ENCODE results near the gene IRF6.
A peak's percentile ranks its signal among the peaks of the same experiment; 100 is the strongest.

IRF6 gene

DNA sequence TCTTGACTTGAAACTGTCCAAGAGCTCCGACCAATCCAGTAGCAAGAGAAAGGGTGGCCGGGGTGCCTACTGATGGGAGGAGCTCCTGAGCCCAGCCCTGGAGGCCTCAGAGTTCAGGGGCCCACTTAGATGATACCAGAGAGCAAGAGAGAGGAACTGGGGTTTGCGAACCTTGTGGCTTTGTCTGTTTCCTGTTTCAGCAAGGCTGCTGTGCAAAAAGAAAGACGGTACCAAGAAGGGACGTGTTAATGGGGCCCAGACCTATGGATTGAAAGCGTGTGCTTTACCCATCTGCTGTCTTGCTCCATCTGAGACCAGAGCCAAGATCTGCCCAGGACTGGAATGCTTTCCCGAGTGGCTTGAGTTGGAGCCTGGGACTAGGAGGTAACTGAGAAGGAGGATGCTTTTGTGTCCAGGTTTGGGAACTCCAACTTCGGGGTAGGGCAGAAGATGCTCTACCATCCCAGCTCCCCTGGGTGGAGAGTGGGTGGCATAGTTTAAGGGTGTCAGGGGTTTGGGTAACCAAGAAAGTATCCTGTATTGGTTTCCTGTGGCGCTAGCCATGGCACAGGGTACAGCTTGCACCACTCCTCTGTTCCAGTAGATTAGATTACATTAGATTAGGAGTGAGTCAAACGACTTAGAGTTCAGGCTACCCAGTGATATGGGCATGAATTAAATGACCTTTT lies 49.9 kb downstream of the IRF6 start, which contains the start of gene TRAF3IP3:
Gene TRAF3IP3, plus strand, starts transcription at position 128 of the 689 bp plus-strand sequence. CDS start 3,987 bp downstream, outside the sequence.
- DNase-seq, result peak; percentile 51

DNA sequence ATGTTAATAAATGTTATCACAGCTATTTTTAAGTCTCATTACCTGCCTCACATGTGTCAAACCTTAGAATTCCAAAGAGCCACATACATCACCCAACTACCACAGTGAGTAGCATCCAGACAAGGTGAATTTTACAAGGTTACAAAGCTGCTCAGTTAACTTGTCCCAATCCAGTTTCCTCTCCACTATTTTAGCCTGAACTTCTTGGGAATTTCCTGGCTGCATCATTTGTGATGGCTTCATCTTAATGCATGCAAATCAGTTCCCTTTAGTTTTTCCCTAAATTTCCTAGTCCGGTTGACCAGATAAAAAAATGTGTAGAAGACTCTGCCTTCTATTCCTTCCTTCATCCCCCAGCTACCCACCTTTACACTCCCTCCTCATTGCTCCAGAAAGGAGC lies 50.7 kb downstream of the IRF6 start:
- DNase-seq, result no peak

DNA sequence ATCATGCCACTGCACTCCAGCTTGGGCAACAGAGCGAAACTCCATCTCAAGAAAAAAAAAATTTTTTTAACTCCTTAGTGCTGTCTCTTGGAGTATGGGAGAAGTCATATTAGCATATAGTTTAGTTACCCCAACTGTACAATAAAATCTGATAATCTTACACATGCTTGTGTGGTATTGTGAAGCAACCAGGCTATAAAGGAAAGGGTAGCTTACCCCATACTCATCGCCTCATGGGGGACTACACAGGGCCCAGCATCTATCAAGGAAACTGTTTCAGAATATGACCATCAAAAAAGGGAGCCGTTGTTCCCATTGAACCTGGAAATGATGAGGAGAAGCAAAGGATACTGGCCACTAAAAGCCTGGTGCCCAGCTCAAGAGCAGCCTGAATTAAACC lies 53.1 kb downstream of the IRF6 start:
- no peak for DNase-seq

DNA sequence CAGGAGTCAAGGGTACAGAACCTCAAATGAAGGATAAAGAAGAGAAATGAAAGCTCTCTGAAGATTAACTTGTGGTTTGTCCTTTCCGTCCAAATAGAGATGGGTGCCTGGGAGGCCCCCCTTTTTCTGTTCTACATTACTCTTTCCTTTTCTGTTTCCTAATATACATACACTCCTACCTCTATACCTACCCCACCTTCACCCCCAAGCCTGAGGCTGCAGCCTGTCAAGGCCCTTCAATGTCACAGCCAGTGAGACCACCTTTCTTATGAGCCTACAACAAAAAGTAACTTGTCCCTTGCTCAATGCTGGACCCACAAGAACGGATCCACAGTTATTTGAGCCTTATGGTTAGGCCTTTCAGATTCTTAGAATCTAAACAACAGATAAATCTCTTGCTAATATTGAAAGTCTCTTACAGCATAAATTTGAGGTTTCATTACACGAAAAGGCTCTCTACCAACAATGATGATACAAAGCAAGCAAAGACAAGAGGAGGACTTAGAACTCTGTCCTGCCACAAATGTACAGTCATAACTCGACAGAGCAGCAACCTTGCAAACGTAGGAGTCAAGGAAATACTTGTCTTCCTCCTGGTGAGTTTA lies 54.2 kb downstream of the IRF6 start:
- DNase-seq, result no peak

DNA sequence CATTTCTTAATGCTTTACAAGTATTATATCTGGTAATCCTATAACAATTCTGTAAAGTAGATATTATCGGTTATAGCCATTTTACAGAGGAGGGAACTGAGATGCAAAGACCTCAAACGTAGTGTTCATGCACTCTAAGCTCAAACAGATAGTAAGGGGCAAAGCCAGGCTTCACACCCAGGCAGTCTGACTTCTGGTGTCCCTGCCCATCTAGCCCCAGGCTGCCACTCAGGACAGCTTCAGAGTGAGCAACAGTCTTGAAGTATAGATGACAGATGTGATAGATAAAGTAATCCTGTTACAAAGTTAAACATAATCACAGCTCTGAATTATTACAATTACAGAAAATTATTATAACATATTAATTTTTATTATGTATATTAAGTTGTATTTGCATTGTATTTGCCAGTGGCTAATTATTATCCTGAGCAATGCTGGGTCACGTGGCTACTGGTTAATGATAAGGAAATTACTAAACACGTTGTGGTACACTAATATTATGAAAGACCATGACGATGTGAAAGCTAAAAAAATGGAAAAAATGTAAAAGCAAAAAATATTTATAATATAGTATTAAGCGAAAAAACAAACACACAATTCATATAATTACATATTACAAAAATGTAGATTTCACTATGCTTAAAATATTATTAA lies 56.1 kb downstream of the IRF6 start:
- no peak for DNase-seq

DNA sequence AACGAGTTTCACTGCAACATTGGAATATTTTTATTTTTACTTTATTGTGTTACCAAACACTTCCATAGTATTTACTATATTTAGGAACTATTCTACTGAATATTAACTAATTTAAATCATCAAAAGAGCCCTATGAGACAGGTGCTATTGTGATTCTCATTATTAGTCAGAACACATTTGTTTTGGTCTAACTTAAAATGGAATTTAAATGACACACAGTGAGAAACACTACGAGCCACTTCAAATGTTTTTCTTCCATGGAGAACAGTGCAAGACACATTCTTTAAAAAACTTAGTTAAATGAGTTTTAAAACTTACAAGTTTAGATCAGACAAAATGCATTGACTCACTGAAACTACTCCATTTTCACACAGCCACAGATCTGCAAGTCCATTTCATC lies 56.7 kb downstream of the IRF6 start:
- no peak for DNase-seq

DNA sequence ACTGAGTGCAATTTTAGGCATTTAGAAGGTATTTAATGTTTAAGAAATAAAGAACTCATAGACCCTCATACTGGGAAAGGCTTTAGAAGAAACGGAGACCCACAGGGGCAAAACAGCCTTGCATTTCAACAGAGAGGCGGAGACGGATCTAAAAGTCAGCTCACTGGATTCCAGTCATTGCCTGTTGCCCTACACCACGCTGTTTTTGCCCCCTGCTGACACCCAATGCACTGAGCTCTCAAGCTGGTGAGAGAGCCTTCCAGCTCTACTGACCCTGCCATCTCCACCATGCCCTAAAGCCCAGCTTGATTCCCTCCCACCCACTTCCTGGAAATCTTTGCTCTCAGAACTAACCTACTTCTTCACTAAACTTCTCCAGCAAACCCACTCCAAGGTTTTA lies 57.3 kb downstream of the IRF6 start:
- no peak for DNase-seq

DNA sequence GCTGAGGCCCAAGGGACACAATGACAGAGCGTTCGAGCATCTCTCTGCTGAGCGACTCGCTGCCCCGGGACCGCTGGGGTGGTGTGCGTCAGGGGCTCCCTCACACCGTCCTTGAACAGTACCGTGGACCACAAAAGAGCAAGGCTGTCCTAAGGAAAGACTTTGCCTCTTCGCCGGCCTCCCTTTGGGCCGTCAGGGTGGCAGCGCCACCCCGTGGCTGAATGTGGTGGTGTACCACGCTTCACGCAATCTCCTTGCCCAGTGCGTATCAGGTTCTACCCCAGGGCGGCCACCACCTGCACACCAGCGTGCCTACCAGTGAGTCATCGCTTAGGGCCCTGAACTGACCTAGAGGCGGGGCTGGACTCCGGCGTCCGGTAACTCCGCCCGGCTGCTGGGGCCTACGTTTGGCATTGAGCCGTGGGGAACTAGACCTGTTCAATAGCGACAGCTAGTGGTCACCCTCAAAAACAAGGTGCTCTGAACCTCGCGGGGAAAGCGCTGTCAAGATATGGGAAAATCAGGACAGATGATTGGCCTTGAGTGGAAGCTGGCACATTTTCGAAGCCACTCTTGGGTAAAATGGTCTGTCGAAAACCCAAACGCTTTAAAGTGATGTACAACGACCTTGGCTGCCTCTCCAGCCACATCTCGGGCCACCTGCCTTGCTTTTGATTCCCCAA lies 58.2 kb downstream of the IRF6 start:
- DNase-seq, result peak; percentile 70

DNA sequence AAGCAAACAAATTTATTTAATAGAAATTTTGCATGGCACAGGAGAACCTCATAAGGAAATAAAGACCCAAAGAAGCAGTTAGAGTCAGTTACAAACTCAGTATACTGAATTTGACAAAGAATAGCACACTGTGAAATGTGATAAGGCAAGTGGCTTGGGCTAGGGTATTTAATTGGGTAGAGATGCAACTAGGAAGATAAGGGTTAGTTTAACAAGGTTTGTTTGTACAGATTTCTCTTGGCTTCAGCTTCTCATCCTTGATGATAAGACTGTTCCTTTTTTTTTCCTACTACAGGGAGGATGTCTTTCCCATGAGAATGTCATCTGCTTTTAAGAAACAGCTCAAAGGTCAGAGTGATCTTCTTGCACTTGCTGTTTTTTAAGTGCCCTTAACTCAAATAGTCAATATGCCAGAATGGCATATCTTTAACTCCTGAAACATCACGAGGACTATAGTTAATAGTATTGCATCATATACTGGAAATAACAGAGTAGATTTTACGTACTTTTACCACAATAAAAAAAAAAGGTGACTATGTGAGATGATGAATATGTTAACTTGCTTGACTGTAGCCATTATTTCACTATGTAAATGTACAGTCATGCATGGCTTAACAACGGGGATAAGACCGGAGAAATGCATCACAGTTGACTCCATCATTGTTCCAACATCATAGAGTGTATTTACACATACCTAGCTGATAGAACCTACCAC lies 59.3 kb downstream of the IRF6 start:
- DNase-seq, result no peak

DNA sequence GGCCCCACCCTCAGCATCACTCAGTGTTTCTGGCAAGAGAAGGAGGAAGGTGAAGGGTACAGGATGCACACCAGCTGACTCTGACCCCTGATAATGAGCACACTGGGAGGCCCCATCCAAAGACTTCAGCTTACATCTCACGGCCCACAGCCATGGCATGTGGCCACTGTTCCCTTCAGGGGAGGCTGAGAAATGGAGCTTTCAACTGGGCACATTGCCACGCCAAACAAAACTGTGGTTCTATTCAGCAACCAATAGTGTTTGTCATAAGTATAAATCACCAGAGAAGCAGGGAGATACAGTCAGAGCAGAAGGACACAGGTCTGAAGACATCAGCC lies 62.8 kb downstream of the IRF6 start:
- DNase-seq, result no peak

DNA sequence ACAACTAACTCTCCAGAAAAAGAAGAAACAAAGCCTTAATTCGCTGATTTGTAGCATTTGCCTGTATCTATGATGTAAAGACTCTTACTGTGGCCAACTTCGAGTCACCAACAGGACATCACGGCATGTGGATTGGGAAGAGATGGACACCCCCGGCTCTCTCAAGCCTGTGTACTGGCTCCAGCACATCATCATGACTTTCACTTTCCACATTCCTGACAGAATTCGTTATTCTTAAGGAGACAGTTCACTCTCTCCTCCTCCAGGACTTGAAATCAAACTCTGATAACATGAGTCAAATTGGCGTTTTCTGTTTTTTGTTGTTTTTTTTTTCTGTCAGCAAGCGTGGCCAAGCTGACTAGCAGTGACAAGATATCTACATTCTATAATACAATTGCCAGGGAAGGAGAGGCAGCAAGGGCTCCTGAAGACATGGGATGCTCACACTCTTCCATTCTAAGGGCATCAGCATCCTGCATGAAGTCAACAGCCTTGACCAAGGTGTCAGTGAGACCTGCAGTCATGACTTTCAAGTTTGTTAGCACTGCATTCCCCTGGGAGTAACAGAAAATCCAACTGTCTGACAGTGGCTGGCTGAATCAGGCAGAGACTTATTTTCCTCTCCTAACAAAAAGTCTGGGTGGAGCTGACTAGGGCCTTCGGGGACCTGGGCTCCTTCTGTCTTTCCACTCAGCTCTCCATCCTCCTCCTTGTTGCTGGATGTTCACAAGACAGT lies 63.4 kb downstream of the IRF6 start:
- DNase-seq, result no peak

DNA sequence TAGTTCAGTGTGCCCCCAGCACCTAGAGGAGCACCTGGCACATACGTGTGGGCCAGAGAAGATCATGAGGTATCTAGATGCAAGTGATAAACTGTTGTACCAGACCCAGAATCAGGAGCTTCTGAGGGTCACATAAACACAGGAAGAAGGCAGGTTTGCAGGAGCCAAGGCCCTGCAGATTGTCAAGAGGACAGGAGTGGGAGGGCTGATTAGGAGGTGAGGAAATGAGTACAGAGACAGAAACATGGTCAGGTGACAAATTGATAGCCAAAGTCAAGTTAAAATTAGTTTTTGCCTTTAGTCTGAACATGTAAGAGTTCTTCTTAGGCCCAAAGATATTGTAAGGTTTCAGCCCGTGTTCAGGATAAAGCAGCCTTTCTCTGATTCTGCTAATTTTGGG lies 64.1 kb downstream of the IRF6 start:
- DNase-seq, result no peak

DNA sequence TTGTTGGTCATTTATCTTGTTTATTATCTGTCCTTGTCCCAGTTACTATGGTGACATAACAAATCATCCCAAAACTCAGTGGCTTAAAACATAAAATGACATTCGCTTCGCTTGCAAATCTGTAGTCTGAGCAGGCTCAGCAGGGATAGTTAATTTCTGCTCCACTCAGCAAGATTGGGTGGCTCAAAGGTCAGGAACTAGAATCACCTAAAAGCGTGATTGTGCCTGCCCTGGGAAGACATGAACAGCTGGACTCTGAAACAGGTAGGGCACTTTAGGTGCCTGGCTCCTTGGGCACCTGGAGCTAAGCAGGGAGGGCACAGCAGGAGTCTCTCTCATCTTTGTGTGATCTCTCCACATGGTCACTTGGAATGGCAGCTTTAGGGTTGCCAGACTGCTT lies 64.7 kb downstream of the IRF6 start:
- DNase-seq, result no peak

DNA sequence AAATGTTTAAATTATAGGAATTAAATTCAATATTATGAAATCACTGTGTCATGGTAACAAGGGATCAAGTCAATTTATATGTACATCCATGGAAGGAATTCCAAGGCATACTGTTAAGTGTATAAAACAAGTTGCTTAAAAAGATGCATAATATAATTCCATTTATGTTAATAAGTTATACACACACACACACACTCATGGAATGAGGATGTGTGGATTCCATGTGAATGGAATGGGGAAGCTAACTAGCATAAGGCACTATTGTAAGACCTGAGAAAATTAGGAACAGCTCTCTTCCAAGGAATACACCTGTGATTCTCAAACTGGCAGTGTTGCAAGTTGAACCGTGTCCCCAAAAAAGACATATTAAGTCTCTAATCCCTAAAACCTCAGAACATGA lies 67.7 kb downstream of the IRF6 start:
- DNase-seq, result no peak

DNA sequence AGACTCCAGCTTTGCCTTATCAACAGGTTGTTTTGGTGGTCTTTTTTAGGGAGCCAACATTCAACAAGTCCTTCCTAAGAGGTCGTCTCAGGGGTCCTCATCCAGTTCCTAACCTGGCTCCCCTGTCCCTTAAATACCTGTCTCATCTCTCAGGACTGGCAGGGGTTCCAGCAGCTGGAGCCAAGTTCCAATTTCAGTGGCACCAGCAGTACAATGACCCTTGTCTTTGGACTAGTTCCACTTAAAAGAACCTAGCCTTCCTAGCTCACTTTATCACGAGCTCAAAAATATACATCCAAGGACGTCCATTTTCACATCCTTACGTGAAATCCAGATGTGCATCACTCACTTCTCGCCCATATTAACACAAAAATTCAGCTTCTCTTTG lies 68.8 kb downstream of the IRF6 start:
- DNase-seq, result no peak

DNA sequence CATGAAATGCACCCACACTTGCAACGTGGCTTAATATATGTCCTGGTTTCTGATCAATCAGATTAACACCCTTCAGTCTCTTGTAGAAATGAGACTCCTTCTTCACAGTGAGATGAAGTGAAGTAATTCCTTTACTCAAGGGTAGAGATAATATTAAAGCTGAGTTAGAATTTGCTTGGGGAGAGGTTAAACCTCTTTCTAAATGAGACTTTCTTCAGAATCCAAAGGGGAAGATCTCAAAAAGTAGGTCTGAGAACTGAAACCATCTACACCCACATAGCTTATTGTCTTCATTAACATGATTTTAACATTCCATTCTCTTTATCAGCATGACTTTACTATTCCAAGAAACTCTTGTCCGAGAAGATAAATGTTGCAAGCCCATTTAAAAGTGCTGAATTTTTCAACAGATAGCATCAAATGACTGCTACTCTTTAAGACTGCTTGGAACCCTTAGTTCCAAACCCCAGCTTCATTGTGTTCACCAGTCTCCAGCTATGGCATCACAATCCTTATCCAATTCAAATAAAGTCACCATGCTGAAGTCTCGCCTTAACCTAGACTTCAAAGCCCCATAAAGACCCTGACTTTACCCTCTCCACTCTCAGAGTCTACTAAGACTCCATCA lies 69.3 kb downstream of the IRF6 start:
- DNase-seq, result no peak
